Ishikawa (cell line): ENCODE results near the gene EFHD1.

Experiments used
- CEBPB ChIP-seq: IDR thresholded peaks from 2 replicates; pipeline ENCODE4 v1.6.1; 2012
- EGR1 ChIP-seq: IDR thresholded peaks from 2 replicates; pipeline ENCODE4 v1.6.1; 2012
- EP300 ChIP-seq: IDR thresholded peaks from 2 replicates; pipeline ENCODE4 v1.6.1; 2012; ENCODE audit warnings: borderline replicate concordance
- FOXM1 ChIP-seq: IDR thresholded peaks from 2 replicates; pipeline ENCODE4 v1.6.1; 2012; ENCODE audit warnings: low read depth, borderline replicate concordance
- NFIC ChIP-seq: IDR thresholded peaks from 2 replicates; pipeline ENCODE4 v1.6.1; 2012
- RAD21 ChIP-seq: IDR thresholded peaks from 2 replicates; pipeline ENCODE4 v1.6.1; 2012; ENCODE audit warnings: low read depth
- REST ChIP-seq: IDR thresholded peaks from 2 replicates; pipeline ENCODE4 v1.6.1; 2012; ENCODE audit warnings: low read depth, mild to moderate bottlenecking
- TAF1 ChIP-seq: IDR thresholded peaks from 2 replicates; pipeline ENCODE4 v1.6.1; 2012; ENCODE audit warnings: low read depth, mild to moderate bottlenecking
- TCF12 ChIP-seq: IDR thresholded peaks from 2 replicates; pipeline ENCODE4 v1.6.1; 2012; ENCODE audit warnings: low read depth
- TEAD4 ChIP-seq: IDR thresholded peaks from 2 replicates; pipeline ENCODE4 v1.6.1; 2012
- USF1 ChIP-seq: IDR thresholded peaks from 2 replicates; pipeline ENCODE4 v1.6.1; 2012
- YY1 ChIP-seq: IDR thresholded peaks from 2 replicates; pipeline ENCODE4 v1.6.1; 2012; ENCODE audit warnings: low read depth
- TF ChIP-seq, protein P1 (sequence below): IDR thresholded peaks from 2 replicates; pipeline ENCODE4 v1.6.1; 2012

GRCh38 chr2:232707076-232707475 is 73.7 kb downstream of the EFHD1 start:
- TF ChIP-seq FOXM1, result no peak
- TF ChIP-seq, protein P1, sequence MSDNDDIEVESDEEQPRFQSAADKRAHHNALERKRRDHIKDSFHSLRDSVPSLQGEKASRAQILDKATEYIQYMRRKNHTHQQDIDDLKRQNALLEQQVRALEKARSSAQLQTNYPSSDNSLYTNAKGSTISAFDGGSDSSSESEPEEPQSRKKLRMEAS, result no peak
- TF ChIP-seq TCF12, result no peak
- no peak for TF ChIP-seq EP300
- TF ChIP-seq YY1, result no peak
- TF ChIP-seq RAD21, result no peak
- TF ChIP-seq TEAD4, result no peak
- no peak for TF ChIP-seq NFIC
- TF ChIP-seq REST, result no peak
- no peak for TF ChIP-seq CEBPB
- no peak for TF ChIP-seq USF1
- no peak for TF ChIP-seq EGR1
- no peak for TF ChIP-seq TAF1
